ENCODE measurements around the gene ZFTA.
"Not testable (repeated sequence)": the region's sequence is repeated elsewhere in the genome, so short reads cannot be mapped to it uniquely, and the experiment has no call there.

ZFTA gene

DNA sequence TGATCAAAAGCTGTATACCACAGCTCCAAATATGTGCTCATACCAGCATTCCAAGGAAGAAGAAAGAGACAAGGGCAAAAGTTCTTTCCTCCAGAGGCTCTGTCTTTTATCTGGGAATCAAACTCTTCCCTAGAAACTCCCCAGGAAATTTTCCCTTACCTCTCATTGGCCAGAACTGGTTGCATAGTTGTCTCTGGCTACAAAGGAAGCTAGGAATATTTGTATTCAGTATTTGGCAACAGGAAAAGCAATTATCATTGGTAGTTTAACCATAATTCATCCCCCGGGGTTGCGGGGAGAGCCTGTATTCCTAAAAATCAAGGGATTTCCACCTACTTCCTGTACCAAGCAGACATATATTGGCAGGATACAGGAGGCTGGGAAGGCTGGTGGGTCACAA is 10.5 kb upstream of the ZFTA start:
- H3K4me2 ChIP-seq: no peak overlapping the region
- H3K27ac ChIP-seq: no peak overlapping the region
- H3K27me3 ChIP-seq: no peaks in the 10 kb centered on the region
- no peaks in the 10 kb centered on the region for H3K9me3 ChIP-seq
- H3K9ac ChIP-seq: no peak overlapping the region
- no peaks in the 10 kb centered on the region for H3K36me3 ChIP-seq
- H3K4me1 ChIP-seq: peaks cover 7% of the 10 kb centered on the region
- TF ChIP-seq Cebpa-rat (IDR thresholded peaks at IDR 0.05): no peak
- H4K20me1 ChIP-seq: no peaks in the 10 kb centered on the region
- no peak overlapping the region for H3K4me3 ChIP-seq

DNA sequence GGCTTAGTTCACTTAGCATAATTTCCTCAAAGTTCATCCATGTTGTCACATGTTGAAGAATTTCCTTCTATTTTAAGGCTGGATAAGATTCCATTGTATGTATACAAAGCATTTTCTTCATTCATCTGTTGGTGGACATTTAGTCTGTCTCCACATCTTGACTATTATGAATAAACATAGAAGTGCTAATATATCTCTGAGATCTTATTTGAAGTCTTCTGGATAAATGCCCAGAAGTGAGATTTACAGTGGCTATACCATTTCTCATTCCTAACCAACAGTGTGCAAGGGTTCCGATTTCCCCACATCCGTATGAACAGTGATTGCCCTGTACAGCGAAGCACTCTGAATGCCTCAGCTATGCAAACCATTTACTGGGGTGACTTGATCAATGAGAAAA is 6.6 kb upstream of the ZFTA start:
- Histone ChIP-seq H3K9ac (no peak overlapping the region), H3K27me3 (peaks cover 15% of the 10 kb centered on the region), H3K36me3 (no peaks in the 10 kb centered on the region), H3K4me2 (no peak overlapping the region), H3K9me3 (no peaks in the 10 kb centered on the region), H3K4me3 (no peak overlapping the region), H3K27ac (no peak overlapping the region), H4K20me1 (no peaks in the 10 kb centered on the region), H3K4me1 (peaks cover under 1% of the 10 kb centered on the region)
- TF ChIP-seq Cebpa-rat (IDR thresholded peaks at IDR 0.05): no peak

DNA sequence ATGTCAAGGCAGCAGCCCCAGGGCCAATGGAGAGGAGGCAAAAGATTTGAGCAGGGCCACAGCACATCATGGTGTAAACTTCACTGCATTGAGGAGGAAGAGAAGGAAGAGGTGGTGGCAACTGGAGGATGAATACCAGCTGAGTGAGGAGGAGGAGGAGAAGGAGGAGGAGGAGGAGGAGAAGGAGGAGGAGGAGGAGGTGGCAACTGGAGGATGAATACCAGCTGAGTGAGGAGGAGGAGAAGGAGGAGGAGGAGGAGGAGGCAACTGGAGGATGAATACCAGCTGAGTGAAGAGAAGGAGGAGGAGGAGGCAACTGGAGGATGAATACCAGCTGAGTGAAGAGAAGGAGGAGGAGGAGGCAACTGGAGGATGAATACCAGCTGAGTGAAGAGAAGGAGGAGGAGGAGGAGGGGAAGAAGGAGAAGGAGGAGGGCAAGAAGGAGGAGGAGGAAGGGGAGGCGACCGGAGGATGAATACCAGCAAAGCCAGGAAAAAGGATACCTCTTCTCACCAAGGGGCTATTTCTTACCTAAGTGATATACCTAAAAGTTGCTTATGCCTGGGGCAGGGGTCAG is 3.3 kb upstream of the ZFTA start:
- not testable (repeated sequence) for H3K9me3 ChIP-seq, H3K9ac ChIP-seq, H3K27ac ChIP-seq, H3K4me3 ChIP-seq, H3K4me2 ChIP-seq, H3K36me3 ChIP-seq
- Histone ChIP-seq H3K4me1 (peaks cover 15% of the 10 kb centered on the region), H3K27me3 (peaks cover 26% of the 10 kb centered on the region), H4K20me1 (peaks cover 13% of the 10 kb centered on the region)

DNA sequence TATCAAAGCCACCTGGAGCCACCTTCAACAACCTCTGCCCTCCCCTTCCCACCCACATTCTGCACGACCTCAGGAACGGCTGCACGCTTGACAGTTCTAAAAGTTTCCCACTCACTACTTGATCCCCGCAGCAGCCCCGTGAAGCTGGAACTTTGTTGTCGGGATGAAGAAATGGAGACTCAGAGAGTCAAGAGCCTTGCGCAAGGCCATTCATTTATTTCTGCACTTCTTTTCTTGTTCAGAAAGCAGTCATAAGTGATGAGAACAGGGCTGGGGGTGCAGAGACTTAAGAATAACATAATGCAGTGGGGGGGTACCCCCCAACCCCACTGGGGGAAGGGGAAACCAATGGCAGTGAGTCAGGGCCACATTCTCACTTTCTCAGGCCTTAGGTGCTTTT is 2.2 kb upstream of the ZFTA start:
- peaks cover 26% of the 10 kb centered on the region for H3K27me3 ChIP-seq
- no peak overlapping the region for H3K27ac ChIP-seq
- H3K36me3 ChIP-seq: peaks cover 6% of the 10 kb centered on the region
- no peaks in the 10 kb centered on the region for H3K9me3 ChIP-seq
- no peak overlapping the region for H3K9ac ChIP-seq
- peaks cover 26% of the 10 kb centered on the region for H3K4me1 ChIP-seq
- no peak overlapping the region for H3K4me3 ChIP-seq
- no peak overlapping the region for H3K4me2 ChIP-seq
- TF ChIP-seq Cebpa-rat (IDR thresholded peaks at IDR 0.05): no peak
- H4K20me1 ChIP-seq: peaks cover 24% of the 10 kb centered on the region

DNA sequence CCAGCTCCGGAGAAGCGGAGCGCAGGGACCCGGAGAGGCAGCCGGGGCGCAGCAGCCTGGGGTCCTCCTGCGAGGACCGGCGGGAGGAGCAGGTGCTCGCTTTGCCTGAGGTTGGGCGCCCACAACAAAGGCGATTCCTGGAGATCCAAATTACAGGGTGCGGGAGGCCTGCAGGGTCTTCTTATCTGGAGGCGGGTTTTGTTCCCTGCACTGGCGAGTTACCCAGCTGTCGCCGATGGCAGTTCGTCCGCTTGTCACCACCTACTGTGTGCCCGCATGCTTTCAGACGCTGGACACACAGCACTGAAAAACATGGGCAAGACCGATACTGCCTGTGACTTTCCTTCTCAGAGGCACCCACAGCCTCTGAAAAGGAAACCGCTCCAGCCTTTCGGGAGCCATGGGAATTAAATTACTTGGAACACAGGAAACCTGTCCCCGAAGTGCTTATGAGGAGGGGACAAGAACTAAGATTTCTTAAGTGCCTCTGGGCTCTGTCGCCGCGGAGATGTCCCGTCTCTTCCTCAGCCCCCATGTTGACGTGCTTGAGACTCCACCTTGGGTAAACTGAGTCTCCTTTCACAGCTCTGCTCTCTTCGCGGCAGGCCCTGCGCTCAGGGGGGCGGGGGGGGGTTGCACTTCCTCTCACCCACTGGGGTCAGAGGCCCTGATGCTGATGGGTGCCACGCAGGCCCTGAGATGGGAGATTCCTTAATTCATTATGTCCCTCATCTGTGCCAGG is 1.3 kb upstream of the ZFTA start:
- Histone ChIP-seq H4K20me1 (peaks cover 32% of the 10 kb centered on the region), H3K36me3 (peaks cover 13% of the 10 kb centered on the region), H3K9me3 (no peaks in the 10 kb centered on the region), H3K4me1 (peaks cover 35% of the 10 kb centered on the region), H3K4me2 (peak overlapping the region; percentile 99), H3K4me3 (peak overlapping the region; percentile 96), H3K27me3 (peaks cover 26% of the 10 kb centered on the region), H3K27ac (peak overlapping the region; percentile 89; the same call in 1 of the 2 replicates), H3K9ac (peak overlapping the region; percentile 90; the same call in 1 of the 2 replicates)
- no peak for TF ChIP-seq Cebpa-rat (IDR thresholded peaks at IDR 0.05)

DNA sequence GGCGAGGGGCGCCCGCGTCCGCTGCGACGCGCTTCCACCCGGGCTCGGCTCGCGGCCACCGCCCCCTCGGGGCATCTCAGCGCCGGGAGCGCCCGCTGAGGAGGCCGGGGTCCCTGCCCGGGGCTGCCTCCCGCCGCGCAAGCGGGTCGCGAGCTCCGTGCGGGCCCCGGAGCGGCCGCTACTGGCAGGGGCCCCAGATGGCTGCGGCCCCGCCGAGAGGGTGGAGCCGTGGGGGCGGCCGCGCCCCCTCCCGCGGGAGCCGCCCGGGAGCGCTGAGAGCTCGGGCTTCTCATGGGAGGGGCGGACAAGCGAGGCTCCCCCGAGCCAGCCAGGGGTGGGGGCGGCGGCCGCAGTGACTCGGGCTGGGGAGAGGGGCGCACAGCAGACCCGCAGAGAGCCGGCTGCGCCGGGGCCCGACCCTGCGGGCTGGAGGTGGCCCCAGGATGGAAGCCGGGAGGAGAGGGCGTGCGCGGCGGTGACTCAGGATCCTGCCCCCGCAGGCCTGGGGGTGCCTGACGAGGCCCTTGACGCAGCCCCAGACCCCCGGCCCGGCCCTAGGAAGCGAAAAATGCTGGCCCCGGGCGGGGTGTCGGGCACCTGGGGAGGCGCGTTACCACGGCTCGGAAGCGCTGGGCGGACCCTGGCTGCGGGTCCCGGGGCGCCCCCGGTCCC is 603 bp upstream of the ZFTA start:
- Histone ChIP-seq H4K20me1 (peaks cover 39% of the 10 kb centered on the region), H3K27ac (peak overlapping the region; percentile 89), H3K4me3 (peak overlapping the region; percentile 96), H3K4me1 (peaks cover 38% of the 10 kb centered on the region), H3K36me3 (peaks cover 20% of the 10 kb centered on the region), H3K9me3 (no peaks in the 10 kb centered on the region), H3K27me3 (peaks cover 26% of the 10 kb centered on the region), H3K4me2 (peak overlapping the region; percentile 99), H3K9ac (peak overlapping the region; percentile 90)
- TF ChIP-seq Cebpa-rat (IDR thresholded peaks at IDR 0.05): no peak

DNA sequence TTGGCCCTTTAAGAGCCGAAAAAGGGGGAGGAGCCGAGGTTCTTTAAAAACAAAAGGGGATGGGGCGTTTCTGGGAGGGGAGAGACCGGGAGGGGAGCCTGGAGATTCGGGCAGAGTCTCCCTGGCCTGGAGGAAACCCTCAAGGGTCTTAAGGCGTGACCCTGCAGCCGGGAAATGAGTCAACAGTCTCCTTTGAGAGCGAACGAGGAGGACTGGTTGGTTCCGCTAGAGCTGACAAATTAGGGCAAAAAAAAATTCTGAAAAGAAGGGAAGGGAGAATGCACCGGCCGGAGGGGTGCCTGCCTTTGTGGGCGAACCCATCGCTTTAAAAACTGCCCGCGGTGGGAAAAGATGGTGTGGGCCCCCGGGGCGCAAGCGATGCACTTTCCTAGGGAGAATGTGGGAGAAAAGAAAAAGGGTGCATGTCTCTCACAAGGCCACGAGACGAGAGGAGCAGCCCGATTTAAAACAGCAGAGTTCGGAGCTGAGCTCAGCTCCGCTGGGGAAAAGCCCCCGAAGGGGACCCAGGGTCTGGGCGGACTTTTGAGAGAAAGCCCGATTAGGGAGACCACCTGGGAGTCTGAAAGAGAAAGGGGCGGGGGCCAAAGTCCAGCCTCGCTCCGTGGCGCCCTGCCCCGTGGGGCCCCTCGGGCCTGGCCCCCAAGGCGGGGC is 874 bp downstream of the ZFTA start:
- H3K9ac ChIP-seq: peak overlapping the region; percentile 90
- H4K20me1 ChIP-seq: peaks cover 50% of the 10 kb centered on the region
- H3K4me1 ChIP-seq: peaks cover 38% of the 10 kb centered on the region
- no peak for TF ChIP-seq Cebpa-rat (IDR thresholded peaks at IDR 0.05)
- H3K27me3 ChIP-seq: peaks cover 26% of the 10 kb centered on the region
- peaks cover 33% of the 10 kb centered on the region for H3K36me3 ChIP-seq
- H3K27ac ChIP-seq: peak overlapping the region; percentile 89
- H3K4me3 ChIP-seq: peak overlapping the region; percentile 96
- H3K9me3 ChIP-seq: no peaks in the 10 kb centered on the region
- peak overlapping the region; percentile 94 for H3K4me2 ChIP-seq

DNA sequence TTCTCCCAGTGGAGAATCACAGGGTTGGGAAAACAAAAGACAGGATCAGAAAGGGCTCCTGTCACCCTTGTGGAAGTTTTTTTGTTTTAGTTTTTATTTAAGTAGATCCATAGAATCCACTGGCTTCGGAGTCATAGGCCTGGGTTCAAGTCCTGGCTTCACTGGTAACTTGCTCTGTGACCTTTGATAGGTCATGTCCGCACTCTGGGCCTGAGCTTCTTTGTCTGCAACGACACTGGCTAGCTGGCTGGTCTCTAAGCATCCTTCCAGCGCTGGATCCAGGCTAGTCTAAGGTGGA is 1.4 kb downstream of the ZFTA start:
- Histone ChIP-seq H3K4me2 (peak overlapping the region; percentile 94), H4K20me1 (peaks cover 55% of the 10 kb centered on the region), H3K9ac (peak overlapping the region; percentile 90), H3K27me3 (peaks cover 26% of the 10 kb centered on the region), H3K4me1 (peaks cover 38% of the 10 kb centered on the region), H3K27ac (0 out of 2 replicates have a peak overlapping the region, but pooled peaks have one; percentile 7), H3K4me3 (peak overlapping the region; percentile 96), H3K36me3 (peaks cover 38% of the 10 kb centered on the region), H3K9me3 (no peaks in the 10 kb centered on the region)
- TF ChIP-seq Cebpa-rat (IDR thresholded peaks at IDR 0.05): no peak

DNA sequence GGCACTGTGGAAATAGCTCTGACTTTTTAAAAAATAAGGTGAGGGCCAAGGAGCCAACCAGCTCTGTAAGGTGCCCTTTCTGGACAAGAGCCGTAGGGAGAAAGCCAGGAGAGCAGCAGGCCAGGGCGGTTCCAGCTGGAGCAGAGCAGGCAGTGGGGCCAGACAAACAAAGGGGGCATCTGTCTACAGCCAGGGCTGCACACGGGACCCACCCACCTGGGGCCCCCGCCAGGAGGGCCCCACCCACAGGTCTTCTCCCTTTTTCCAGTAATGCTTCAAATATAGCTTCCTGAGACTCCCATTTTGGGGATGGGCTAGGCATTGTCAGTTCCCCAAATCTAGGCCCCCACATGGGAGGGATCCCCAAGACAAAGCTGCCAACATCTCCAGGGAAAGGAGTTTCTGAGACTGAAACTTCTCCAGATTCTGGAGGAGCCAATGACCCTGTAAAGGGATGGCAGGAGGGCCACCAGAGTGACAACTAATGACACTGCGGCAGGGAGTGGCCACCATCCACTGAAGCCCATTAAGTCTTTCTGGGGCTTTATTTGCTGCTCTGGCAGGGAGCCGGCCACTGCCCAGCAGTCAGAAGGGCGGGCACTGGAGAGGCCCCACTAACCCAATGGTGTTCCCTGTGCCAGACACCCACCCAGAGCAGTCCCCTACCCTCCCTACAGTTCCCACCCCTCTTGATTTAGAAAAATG is 1.9 kb downstream of the ZFTA start:
- peaks cover 61% of the 10 kb centered on the region for H4K20me1 ChIP-seq
- peaks cover 26% of the 10 kb centered on the region for H3K27me3 ChIP-seq
- no peaks in the 10 kb centered on the region for H3K9me3 ChIP-seq
- 0 out of 2 replicates have a peak overlapping the region, but pooled peaks have one; percentile 7 for H3K27ac ChIP-seq
- H3K4me1 ChIP-seq: peaks cover 38% of the 10 kb centered on the region
- H3K9ac ChIP-seq: peak overlapping the region; percentile 90
- H3K36me3 ChIP-seq: peaks cover 43% of the 10 kb centered on the region
- no peak for TF ChIP-seq Cebpa-rat (IDR thresholded peaks at IDR 0.05)
- peak overlapping the region; percentile 96 for H3K4me3 ChIP-seq
- H3K4me2 ChIP-seq: peak overlapping the region; percentile 94

All from BLaER1 (cell line).